CD14-positive monocyte (primary cell): ENCODE data around the gene WIPF3. TPM values are rescaled to one million over a fixed set of nuclear protein-coding genes. Genes with fewer than 3 reads are reported as not detected.

ENCODE experiments used
- DNase-seq, 3 donors: peaks; one replicate each; pipeline ENCODE4 v3.0.0-alpha.2; 2011 to 2022
- H2AFZ ChIP-seq: 2 replicates; pipeline ENCODE4 v1.6.0; 2012; ENCODE audit warnings: mild to moderate bottlenecking, low read depth, low read length, inconsistent platforms; ENCODE audit not compliant: insufficient read depth, poor library complexity, severe bottlenecking
- H3K27ac ChIP-seq, 2 donors: 1 replicate in 1 of 2; 2 replicates in 1 of 2; pipeline ENCODE4 v1.5.1; 2012 to 2013; ENCODE audit warnings: low read length in 2 of 2, control low read depth in 1 of 2, inconsistent platforms in 1 of 2, low read depth in 1 of 2, mild to moderate bottlenecking in 1 of 2
- H3K27me3 ChIP-seq, 2 donors: one replicate each; pipeline versions ENCODE4 v1.6.0 to v1.6.1; 2011 to 2013; ENCODE audit warnings: low read length in 2 of 2; ENCODE audit not compliant: control insufficient read depth in 2 of 2, insufficient read depth in 2 of 2
- H3K36me3 ChIP-seq, 2 donors: replicated peaks in 1 of 2; 1 replicate in 1 of 2; 2 replicates in 1 of 2; pipeline versions ENCODE4 v1.5.1 to v1.6.1; 2012 to 2013; ENCODE audit warnings: low read length in 2 of 2, control low read depth in 1 of 2, inconsistent platforms in 1 of 2, mild to moderate bottlenecking in 1 of 2; ENCODE audit not compliant: insufficient read depth in 2 of 2, control insufficient read depth in 1 of 2
- H3K4me1 ChIP-seq, 2 donors: 1 replicate in 1 of 2; 2 replicates in 1 of 2; pipeline versions ENCODE4 v1.5.1 to v1.6.1; 2012 to 2013; ENCODE audit warnings: low read length in 2 of 2, control low read depth in 1 of 2, inconsistent platforms in 1 of 2, mild to moderate bottlenecking in 1 of 2, moderate library complexity in 1 of 2; ENCODE audit not compliant: insufficient read depth in 2 of 2, control insufficient read depth in 1 of 2
- H3K4me2 ChIP-seq: replicated peaks from 2 replicates; pipeline ENCODE3; 2012; ENCODE audit warnings: low read length, moderate library complexity, mild to moderate bottlenecking; ENCODE audit not compliant: poor library complexity, severe bottlenecking; ENCODE audit errors: extremely low read depth
- H3K4me3 ChIP-seq, 3 experiments: fragments of 200-600 bp in 1 of 3; sonication (generic) in 1 of 3; replicated peaks in 1 of 3; 1 replicate in 2 of 3; 2 replicates in 1 of 3; pipeline ENCODE4 v1.5.1; 2011 to 2013; ENCODE audit warnings: low read length in 3 of 3, mild to moderate bottlenecking in 3 of 3, control low read depth in 2 of 3, low read depth in 2 of 3, inconsistent platforms in 1 of 3, moderate library complexity in 1 of 3
- H3K79me2 ChIP-seq: 2 replicates; pipeline ENCODE4 v1.6.0; 2012; ENCODE audit warnings: mild to moderate bottlenecking, control low read depth, inconsistent platforms, low read length, moderate library complexity; ENCODE audit not compliant: insufficient read depth
- H3K9ac ChIP-seq: 2 replicates; pipeline ENCODE4 v1.6.0; 2017; ENCODE audit warnings: low read length, mild to moderate bottlenecking; ENCODE audit not compliant: insufficient read depth, poor library complexity, severe bottlenecking
- H3K9me3 ChIP-seq, 2 donors: replicated peaks in 1 of 2; 1 replicate in 1 of 2; 2 replicates in 1 of 2; pipeline versions ENCODE4 v1.5.1 to v1.6.1; 2012 to 2013; ENCODE audit warnings: low read length in 2 of 2, control low read depth in 1 of 2; ENCODE audit not compliant: control insufficient read depth in 1 of 2, insufficient read depth in 1 of 2
- H4K20me1 ChIP-seq: 2 replicates; pipeline ENCODE4 v1.6.0; 2012; ENCODE audit warnings: mild to moderate bottlenecking, low read length, control low read depth, moderate library complexity; ENCODE audit not compliant: insufficient read depth
- H3K27ac Mint-ChIP-seq, 7 donors: one replicate each; pipeline ENCODE4 v1.8.0; 2020; ENCODE audit warnings: mild to moderate bottlenecking in 7 of 7, mixed read lengths in 7 of 7, moderate library complexity in 6 of 7, inconsistent platforms in 2 of 7
- H3K27me3 Mint-ChIP-seq, 3 donors: one replicate each; pipeline ENCODE4 v1.8.0; 2021 to 2022; ENCODE audit warnings: low read depth in 3 of 3, mild to moderate bottlenecking in 3 of 3, mixed read lengths in 3 of 3, moderate library complexity in 3 of 3, inconsistent platforms in 1 of 3
- H3K36me3 Mint-ChIP-seq, 2 donors: one replicate each; pipeline ENCODE4 v1.8.0; 2020; ENCODE audit warnings: mixed read lengths in 2 of 2, inconsistent platforms in 1 of 2, mild to moderate bottlenecking in 1 of 2
- H3K4me1 Mint-ChIP-seq: one replicate; pipeline ENCODE4 v1.8.0; 2020; ENCODE audit warnings: mild to moderate bottlenecking, mixed read lengths
- H3K4me3 Mint-ChIP-seq, 2 donors: one replicate each; pipeline ENCODE4 v1.8.0; 2020; ENCODE audit warnings: mild to moderate bottlenecking in 2 of 2, mixed read lengths in 2 of 2, moderate library complexity in 1 of 2
- H3K9me3 Mint-ChIP-seq, 7 donors: one replicate each; pipeline ENCODE4 v1.8.0; 2020 to 2022; ENCODE audit warnings: mixed read lengths in 7 of 7, mild to moderate bottlenecking in 6 of 7, moderate library complexity in 6 of 7, inconsistent platforms in 2 of 7
- CTCF ChIP-seq: fragments of 200-600 bp; IDR thresholded peaks from one replicate; pipeline ENCODE4 v1.8.0; 2022; ENCODE audit warnings: antibody characterized with exemption, mild to moderate bottlenecking
- WGBS: methylation state at CpG from one replicate; pipeline ENCODE4 v1.1.5; 2013; ENCODE audit warnings: missing lambda C conversion rate; ENCODE audit not compliant: insufficient coverage; 5-methylcytosine and 5-hydroxymethylcytosine counted together
- intact Hi-C, 2 donors: fragments of 100-400 bp; cut with micrococcal nuclease; formaldehyde crosslinking; loops; one replicate each; pipeline versions ENCODE4 v1.15.0 to v1.15.1; 2023
- polyA plus RNA-seq, 3 donors: library from polyadenylated mRNA; depleted of rRNA in 1 of 3; unstranded in 2 of 3; stranded (reverse) in 1 of 3; fragments of 300-500 nt in 2 of 3; fragments of >200 nt in 1 of 3; fragmentation: Illumina TruSeq in 2 of 3; gene quantifications; 1 replicate in 2 of 3; 2 replicates in 1 of 3; pipeline ENCODE4 v1.2.3, GENCODE V29; 2012 to 2021

The WIPF3 gene
- polyA plus RNA-seq, 3 donors = not detected

DNA sequence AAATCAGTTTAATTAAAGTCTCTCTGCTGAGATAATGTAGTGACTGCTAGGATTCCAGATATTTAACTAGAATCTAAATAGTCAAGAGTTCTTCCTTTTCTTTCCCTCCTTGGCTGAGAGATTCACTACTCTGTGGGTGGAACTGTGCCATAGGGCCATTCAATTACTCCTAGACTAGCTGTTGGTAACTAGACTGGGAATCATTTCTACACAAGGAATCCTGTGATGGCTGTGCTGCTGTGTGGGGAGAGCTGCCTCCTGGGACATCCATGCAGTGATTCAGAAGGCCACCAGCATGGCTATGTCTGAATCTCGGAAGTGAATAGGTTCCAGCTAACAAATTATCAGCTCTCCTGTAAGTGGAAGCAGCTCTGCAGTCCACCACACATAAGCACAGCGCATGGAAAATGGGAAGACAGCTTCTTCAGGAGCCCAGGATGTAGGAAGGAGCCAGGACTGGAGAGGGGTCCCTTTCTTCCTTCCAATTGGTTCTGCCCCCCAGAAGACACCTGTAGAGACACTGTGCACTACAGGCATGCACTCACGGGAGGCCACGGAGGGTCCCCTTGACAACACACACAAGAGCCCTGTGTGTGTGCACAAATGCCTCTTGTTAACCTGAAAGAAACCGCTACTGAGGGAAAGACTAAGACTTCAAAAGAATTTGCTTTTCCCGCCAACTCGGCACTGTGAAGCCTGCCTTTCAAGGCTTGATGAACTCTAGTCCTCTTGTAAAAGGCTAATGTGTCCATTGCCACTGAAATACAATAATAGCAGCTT is 116.8 kb downstream of the WIPF3 start:
- peaks cover 0 to 1% (median 1%) of the 10 kb centered on the region in 3 donors for H3K27me3 Mint-ChIP-seq
- intact Hi-C loops = no loop called here

DNA sequence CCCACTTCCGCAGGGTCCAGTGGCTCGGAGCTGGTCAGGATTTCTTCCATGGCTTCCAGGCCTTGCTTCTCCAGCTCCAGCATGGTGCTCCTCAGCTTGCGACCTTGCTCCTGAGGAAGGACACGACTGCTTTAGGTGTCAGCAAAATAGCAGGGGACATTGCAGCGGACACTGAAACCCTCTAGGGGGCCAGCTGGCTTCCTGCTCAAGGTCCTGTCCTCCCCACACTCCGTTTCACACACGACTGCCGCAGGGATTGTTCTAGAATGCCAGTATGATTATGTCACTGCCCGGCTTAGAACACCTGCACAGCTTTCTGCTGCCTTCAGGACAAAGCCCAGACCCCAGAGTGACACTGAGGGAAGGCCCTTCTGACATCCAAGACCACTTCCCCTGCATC is 117.7 kb downstream of the WIPF3 start:
- Histone ChIP-seq H3K79me2 (no peaks in the 10 kb centered on the region), H2AFZ (no peak overlapping the region), H3K9ac (no peak overlapping the region), H3K27me3 (no peaks in the 10 kb centered on the region), H3K4me1 (no peaks in the 10 kb centered on the region), H3K36me3 (peaks cover 5 to 70% of the 10 kb centered on the region in 2 donors), H3K4me2 (no peak overlapping the region), H3K4me3 (no peak overlapping the region), H3K9me3 (no peaks in the 10 kb centered on the region), H4K20me1 (no peaks in the 10 kb centered on the region), H3K27ac (no peak overlapping the region)
- no peak for DNase-seq
- WGBS = 93% methylated on average over 8 of the region's 9 CpGs
- Mint-ChIP-seq H3K36me3 (peaks cover 24 to 32% of the 10 kb centered on the region in 2 donors), H3K4me3 (no peak overlapping the region), H3K4me1 (no peaks in the 10 kb centered on the region), H3K27me3 (peaks cover 0 to 1% (median 1%) of the 10 kb centered on the region in 3 donors), H3K9me3 (no peaks in the 10 kb centered on the region), H3K27ac (no peak overlapping the region)
- intact Hi-C loops = no loop called here
- TF ChIP-seq CTCF = no peak

More for the DNA sequence above, 116.8 kb downstream of the WIPF3 start:
- H2AFZ ChIP-seq = no peak overlapping the region
- WGBS = 97% methylated on average over 6 of the region's 7 CpGs
- H3K36me3 Mint-ChIP-seq = peaks cover 22 to 32% of the 10 kb centered on the region in 2 donors
- H3K4me3 Mint-ChIP-seq = no peak overlapping the region
- TF ChIP-seq CTCF = no peak
- no peaks in the 10 kb centered on the region for H3K4me1 Mint-ChIP-seq
- H3K27me3 ChIP-seq = no peaks in the 10 kb centered on the region
- no peaks in the 10 kb centered on the region for H3K4me1 ChIP-seq
- peak overlapping the region in 1 of 7 donors; percentile 10 for H3K27ac Mint-ChIP-seq
- H3K79me2 ChIP-seq = no peaks in the 10 kb centered on the region
- no peak for DNase-seq
- no peaks in the 10 kb centered on the region for H3K9me3 ChIP-seq
- H3K9me3 Mint-ChIP-seq = no peaks in the 10 kb centered on the region
- H3K4me3 ChIP-seq = no peak overlapping the region
- no peaks in the 10 kb centered on the region for H4K20me1 ChIP-seq
- H3K4me2 ChIP-seq = no peak overlapping the region
- H3K9ac ChIP-seq = no peak overlapping the region
- H3K36me3 ChIP-seq = peaks cover 5 to 68% of the 10 kb centered on the region in 2 donors
- H3K27ac ChIP-seq = no peak overlapping the region
